Transverse colon (tissue), 4 donors: ENCODE results near the gene TMEM19.

ENCODE experiments used
- POLR2AphosphoS5 ChIP-seq, 3 donors: sonication (generic); formaldehyde crosslinking; IDR thresholded peaks; one replicate each; pipeline ENCODE4 v1.6.1; 2016; ENCODE audit warnings: antibody characterized with exemption in 3 of 3
- TF ChIP-seq, protein P1 (sequence below), 5 experiments: fragments of 200-600 bp in 3 of 5; fragments of 450-650 bp in 2 of 5; sonication (generic) in 3 of 5; IDR thresholded peaks; 1 replicate in 2 of 5; 2 replicates in 3 of 5; pipeline ENCODE4 v1.5.1; 2016 to 2017; ENCODE audit warnings: antibody characterized with exemption in 5 of 5, inconsistent platforms in 3 of 5, mild to moderate bottlenecking in 2 of 5, moderate library complexity in 1 of 5

DNA sequence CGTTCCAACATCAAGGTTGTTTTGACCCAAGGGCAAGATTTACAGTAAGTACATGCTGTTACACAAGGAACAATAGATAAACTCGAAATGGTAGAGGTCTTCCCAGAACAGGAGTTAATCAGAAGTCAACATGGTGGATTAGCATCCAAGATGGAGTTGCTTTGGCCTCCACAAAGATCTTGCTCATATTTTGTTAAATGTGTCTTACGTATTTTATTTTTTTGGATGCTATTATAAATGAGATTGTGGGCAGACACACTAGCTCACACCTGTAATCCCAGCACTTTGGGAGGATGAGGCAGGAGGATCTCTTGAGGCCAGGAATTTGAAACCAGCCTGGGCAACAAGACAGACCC, 46.5 kb downstream of the TMEM19 start:
- TF ChIP-seq, protein P1, sequence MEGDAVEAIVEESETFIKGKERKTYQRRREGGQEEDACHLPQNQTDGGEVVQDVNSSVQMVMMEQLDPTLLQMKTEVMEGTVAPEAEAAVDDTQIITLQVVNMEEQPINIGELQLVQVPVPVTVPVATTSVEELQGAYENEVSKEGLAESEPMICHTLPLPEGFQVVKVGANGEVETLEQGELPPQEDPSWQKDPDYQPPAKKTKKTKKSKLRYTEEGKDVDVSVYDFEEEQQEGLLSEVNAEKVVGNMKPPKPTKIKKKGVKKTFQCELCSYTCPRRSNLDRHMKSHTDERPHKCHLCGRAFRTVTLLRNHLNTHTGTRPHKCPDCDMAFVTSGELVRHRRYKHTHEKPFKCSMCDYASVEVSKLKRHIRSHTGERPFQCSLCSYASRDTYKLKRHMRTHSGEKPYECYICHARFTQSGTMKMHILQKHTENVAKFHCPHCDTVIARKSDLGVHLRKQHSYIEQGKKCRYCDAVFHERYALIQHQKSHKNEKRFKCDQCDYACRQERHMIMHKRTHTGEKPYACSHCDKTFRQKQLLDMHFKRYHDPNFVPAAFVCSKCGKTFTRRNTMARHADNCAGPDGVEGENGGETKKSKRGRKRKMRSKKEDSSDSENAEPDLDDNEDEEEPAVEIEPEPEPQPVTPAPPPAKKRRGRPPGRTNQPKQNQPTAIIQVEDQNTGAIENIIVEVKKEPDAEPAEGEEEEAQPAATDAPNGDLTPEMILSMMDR (IDR thresholded peaks at IDR 0.05), result no peak
- TF ChIP-seq POLR2AphosphoS5 (IDR thresholded peaks at IDR 0.05), result no peak
